ENCODE measurements around the gene HMCN2.

Gene HMCN2

GRCh38 chr9:130454096-130454811 lies 188.7 kb downstream of the HMCN2 start:
- no peak for DNase-seq

DNA sequence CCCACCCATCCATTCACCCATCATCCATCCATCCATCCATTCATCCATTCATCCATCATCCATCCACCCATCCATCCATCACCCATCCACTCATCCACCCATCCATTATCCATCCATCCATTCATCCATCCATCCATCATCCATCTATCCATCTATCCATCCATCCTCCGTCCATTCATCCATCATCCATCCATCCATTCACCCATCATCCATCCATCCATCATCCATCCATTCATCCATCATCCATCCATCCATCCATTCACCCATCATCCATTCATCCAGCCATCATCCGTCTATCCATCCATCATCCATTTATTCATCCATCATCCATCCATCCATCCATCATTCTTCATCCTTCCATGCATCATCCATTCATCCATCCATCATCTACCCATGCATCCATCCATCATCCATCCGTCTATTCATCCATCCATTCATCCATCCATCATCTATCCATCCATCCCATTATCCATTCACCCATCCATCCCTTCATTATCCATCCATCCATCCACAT lies 189.3 kb downstream of the HMCN2 start:
- no peak for DNase-seq

DNA sequence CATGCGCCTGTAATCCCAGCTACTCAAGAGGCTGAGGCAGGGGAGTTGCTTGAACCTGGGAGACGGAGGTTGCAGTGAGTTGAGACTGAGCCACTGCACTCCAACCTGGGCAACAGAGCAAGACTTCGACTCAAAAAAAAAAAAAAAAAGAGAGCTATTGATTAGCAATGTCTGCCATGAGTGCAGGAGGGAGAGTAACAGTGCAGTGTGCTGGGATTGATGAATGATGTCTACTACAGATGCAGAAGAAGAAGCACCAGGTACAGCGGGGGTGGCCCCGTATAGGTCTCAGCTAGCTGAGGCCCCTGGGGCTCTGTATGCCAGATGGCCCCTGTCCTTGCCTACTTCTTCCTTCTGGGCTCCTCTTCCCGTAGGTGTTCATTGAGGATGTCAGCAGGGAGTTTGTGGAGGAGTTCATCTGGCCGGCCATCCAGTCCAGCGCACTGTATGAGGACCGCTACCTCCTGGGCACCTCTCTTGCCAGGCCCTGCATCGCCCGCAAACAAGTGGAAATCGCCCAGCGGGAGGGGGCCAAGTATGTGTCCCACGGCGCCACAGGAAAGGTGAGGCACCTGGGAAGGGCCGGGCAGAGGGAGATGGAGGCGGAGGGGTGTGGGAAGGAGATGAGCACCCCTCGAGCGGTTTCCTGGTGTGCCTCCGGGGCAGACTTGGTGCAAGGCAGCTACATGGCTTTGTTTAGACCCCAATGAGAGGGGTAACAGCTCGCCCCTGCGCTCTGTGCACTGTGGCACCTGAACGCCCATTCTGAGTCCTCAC lies 192.7 kb downstream of the HMCN2 start:
- DNase-seq: no peak

DNA sequence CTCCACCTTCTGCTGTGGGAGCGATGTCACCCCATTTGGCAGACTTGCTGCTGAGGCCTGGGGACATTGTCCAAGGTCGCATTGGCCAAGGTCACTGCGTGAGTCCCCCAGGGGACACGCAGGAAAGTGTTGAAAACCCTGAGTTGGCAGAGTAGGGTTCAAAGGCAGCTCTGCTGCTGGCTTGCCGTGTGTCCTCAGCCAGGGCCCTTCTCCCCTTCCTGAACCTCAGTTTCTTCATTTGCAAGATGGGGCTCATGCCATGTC lies 193.2 kb downstream of the HMCN2 start:
- DNase-seq: no peak

DNA sequence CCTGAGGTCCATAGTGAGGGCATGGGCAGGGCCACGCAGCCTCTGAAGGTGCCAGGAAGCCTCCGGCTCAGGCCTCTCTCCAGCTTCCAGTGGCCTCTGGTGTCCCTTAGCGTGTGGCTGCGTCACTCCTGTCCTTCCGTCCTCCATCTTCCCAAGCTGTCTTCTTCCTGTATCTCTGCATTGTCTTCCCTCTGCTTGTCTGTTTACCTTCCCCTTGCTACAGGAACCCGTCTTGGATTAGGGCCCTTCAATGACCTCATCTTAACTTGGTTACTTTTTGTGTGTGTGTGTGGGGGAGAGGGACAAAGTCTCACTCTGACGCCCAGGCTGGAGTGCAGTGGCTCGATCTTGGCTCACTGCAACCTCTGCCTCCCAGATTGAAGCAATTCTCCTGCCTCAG lies 193.6 kb downstream of the HMCN2 start:
- DNase-seq: no peak

DNA sequence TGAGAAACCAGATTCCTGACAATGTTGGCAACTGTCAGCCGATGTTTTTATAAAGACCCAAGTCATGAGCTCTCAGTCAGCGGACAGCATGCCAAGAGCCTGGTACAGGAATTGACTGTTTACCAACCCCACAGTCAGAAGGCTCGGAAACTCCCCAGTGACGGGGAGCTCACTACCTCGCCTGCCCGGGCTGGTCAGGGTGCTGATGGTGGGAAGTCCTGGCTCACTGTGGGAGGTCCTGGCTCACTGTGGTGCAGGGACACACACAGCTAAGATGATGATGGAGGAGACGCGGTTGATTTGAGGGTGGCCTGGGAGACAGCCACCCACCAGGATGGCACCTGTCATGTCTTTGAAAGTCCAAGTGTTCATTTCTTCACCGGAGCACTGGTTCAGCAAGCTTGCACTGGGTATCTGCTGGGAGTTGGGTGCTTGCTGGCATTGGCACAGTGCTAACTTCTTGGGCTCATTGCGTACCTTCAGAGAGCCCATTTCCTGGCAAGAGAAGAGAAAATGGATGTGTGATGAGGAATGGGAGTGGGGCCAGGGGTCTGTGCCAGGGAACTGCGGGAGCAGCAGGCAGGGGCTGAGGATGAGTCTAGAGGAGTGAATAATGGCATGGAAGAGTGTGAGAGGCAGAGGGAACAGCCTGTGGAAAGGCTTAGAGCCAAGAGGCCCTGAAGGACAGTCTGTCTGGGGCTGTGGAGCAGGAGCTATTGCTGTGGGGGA lies 194.5 kb downstream of the HMCN2 start:
- no peak for DNase-seq

DNA sequence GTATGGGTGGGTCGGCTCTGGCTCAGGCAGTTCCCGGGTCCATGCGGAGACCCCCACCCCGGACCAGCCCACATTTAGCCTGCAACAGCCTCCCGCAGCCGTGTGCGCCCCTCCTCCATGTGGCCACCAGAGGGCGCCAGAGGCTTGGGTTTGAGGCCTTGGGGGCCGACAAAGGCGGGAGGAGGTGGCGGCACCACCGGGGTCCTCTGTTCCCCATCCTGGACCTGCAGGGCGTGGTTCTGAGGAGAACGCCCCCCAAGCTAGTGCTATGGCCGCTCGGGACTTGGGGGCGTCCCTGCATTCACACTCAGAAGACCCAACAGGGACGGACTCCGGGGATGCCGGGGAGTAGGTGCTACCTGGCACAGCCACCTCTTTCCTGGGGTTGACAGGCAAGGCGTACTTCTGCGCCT lies 195.7 kb downstream of the HMCN2 start:
- peak; percentile 33 for DNase-seq

- no peak for DNase-seq
These were observed 196.2 kb downstream of the HMCN2 start for GRCh38 chr9:130461731-130462130.

DNA sequence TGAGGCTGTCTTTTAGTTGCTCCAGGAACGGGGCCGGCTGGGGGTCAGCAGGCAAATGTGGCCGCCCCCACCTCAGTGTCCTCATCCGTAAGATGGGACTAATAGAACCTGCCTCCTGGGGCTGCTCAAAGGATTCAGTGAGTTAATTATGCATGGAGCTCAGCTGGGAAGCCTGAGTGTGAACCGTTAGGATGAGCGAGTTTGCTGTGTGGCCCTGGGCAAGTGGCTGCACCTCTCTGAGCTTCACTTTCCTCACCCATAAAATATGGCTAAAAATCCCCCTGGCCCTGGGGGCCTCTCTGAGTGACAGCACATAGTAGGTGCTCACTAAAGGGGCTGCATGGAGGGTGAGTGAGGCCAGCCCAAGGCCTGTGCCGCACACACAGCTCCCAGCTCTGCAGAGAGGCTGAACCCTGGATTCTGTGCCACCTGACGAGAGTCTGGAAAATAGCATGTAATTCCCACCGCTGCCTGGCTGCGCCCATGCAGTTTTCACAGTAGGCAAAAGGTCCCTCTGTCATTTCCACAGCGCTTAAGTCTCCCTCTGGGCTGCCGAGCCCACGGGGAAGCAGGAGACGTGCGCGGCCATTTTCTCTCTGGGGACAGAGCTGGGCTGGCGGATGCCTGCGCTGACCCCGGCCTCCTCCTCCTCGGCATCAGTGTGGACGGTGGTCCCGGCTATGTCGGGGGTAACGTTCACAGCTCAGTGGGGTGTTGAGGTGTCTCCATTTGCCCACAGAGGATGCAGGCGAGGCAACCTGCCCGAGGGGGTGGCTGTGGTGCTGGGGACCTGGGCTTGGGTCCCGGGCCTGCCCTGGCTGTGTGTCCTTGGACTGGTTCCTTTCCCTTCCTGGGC lies 197.4 kb downstream of the HMCN2 start:
- no peak for DNase-seq

DNA sequence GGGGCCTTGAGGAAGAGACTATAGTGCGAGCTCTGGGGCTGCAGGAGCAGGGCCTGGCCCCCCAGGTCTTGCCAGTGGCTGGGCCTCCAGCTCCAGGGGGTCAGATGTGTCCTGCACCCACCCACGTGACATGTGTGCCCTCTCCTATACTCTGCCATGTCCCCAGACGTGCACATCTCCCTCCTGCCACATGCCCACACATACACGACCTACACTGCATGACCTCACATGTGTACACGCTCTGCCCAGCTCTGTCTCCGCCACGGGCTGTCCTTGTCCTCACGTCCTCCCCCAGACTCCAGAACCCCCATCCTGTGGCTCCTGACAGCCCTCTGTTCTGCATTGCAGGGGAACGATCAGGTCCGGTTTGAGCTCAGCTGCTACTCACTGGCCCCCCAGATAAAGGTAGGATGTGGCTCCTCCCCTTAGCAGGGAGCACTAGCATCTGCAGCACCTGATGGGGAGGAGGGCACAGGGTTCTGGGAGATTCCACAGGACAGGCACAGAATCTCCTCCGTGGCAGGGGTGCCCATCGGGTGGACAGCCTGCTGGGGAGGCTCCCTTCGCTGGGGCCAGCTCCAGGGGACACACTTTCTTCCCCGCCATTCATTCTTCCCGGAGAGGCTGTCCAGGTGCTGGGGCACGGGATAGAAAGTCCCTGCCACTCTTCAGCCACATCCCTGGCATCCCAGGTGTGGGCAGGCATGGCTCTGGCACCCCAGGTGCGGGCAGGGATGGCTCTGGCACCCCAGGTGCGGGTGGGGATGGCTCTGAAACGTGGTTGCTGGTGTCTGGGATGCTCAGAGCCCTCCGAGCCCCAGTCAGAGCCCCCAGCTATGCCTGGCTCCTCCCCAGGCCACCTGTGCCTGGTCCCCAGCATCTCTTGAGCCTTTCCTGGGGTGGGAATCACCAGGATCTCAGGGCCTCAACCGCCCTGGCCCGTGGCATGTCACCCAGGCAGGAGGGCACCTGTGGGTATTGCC lies 198.5 kb downstream of the HMCN2 start:
- DNase-seq: no peak

GRCh38 chr9:130465383-130466096 lies 200.0 kb downstream of the HMCN2 start:
- no peak for DNase-seq

DNA sequence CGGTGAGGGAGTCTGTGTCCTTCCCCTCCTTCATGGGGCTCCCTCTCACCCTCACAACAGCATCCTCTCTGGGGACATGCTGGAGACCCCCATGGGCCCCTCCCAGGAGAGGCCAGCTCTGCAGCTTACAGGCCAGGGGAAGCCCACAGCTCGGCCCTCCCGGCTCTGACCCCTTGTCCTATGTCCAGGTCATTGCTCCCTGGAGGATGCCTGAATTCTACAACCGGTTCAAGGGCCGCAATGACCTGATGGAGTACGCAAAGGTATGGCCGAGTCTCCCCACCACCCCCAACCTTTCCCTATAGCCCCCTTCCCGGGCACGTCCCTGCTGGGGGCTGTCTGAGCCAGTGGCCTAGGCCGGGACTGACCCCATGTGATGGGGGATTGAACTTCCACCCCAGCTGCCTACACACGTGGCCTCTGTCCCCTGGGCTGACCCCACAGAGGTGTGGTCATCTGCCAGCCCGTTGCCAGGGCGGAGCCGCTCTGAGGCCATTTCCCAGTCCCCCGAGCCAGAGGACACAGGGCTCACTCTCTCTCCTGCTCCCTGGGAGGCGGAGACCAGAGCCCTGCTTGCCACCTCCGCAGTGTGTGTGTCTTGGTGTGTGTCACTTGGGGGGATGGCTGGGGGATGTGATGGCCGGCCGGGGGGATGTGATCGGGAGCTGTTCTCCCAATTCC lies 201.1 kb downstream of the HMCN2 start:
- no peak for DNase-seq

DNA sequence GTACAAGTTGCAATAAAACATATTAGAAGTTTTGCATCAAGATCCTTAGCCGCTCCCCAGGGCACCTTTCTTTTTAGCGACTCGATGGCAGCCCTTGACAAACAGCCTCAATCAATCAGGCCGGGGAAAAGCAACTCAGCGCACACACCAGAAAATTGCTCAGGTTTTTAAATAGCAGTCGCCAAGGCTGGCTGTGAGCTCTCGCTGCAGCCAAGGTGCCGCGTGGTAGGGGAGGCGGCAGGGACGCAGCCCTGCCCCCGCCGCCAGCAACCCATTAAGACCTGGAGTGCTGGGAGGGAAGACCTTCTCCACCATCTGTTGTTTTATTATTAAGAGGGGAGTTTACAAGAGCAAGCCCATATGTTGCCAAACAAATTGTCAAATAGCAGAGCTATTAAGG lies 201.8 kb downstream of the HMCN2 start:
- DNase-seq: no peak

GRCh38 chr9:130468566-130468965 lies 203.0 kb downstream of the HMCN2 start:
- DNase-seq: no peak

DNA sequence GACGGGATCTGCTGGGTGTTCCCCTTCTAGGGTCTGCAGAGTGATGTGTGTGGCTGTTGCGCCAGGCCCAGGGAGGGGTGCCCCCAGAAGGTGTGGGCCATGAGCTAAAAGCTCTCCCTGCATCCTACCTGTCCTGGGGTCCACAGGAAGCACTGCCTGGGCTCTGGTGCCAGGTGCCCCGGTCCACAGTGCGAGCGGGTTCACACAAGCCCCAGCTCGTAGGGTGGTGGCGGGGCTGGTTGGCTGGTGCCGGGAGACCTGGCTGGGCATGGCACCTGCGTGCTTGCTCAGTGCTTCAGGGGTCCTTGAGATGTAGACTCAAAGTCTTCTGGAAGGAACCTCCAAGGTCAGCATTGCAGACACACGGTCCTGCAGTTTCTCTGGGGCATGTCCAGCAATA lies 204.7 kb downstream of the HMCN2 start:
- DNase-seq: no peak

DNA sequence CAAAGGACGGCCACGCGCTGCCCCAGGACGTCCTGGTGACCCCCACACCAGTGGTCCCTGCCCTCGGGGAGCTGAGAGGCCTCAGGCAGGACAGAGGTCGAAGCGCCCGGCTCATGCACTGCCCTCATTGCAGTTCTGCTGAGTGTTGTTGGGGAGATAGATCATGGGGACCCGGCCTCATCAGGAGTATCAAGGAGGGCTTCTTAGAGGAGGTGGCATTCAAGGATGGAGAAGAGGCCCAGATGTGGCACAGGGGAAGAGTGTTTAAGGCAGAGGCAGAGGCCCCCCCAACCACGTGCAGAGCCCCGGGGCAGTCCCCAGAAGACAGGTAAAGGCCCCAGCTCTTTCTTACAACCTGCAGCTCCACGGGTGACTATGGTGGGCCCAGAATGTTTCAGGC lies 205.4 kb downstream of the HMCN2 start:
- no peak for DNase-seq

DNA sequence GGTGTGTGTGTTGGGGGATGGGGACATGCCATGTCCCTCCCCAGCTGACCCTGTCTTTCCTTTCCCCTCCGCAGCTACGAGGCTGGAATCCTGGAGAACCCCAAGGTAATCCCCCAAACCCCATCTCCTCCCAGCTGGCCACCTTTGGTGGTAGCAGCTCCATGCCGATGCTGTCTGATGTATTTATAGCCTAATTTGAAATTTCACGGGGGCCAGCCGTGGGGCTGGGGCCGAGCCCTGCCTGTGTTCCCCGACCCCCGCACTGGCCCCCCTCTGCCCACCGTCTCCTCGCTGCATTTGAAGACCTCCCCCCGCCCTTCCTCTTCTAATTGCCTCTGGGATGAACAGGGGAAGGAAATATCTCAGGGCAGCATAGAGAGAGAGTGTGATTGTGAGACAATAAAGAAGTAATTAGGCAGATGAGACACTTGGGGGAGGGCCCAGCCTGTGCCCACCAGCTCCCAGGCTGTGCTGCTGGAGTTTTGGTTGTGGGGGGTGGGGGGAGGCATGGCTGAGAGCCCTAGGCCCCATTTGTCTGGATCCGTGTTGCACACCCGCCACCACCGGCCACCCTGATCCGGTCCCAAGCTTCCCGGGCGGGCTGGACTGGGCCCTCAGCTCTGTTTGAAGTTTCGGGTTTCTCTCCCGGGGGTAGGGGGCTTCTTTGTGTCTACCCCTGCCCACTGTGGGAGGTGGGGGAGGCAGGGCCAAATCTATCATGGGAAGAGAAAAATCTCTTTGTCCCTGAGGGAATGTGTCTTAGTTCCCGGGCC lies 206.0 kb downstream of the HMCN2 start:
- DNase-seq: no peak

DNA sequence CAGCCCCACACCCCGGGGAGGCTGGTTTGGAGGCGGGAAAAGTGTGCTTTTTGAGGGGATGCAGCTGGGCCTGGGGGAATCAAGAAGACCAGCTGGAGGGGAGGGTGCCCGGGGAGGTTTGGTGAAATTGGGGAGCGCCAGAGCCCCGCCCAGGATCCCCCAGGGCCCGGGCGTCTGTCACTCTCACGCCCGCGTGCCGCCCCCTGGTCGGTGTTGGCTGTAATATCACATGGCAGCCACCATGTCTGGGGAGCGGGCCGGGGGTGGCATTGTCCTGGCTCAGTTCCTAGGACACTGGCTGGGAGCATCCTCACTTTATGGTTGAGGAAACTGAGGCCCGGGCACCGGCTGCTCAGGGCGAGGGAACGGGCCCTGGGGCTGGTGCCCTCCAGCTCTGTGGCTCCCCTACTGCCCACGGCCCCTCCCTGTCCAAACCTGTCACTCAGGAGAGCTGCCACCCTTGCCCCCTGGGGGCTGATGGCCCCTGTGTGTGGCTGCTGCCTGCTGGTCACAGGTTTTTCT lies 206.7 kb downstream of the HMCN2 start:
- no peak for DNase-seq

- DNase-seq: no peak
These were observed 207.4 kb downstream of the HMCN2 start for GRCh38 chr9:130473009-130473408.
